GM19463 (cell line): ENCODE data around the gene RNF217.

Experiments used
- ATAC-seq: cut with Tn5 transposase; IDR thresholded peaks from one replicate; pipeline ENCODE4 v1.9.1; 2021; ENCODE audit warnings: mild to moderate bottlenecking, moderate library complexity; ENCODE audit not compliant: unreplicated experiment

The RNF217 gene

GRCh38 chr6:125095580-125096301 is 133.5 kb downstream of the RNF217 start:
- ATAC-seq = no peak

- ATAC-seq = no peak
These were observed 134.9 kb downstream of the RNF217 start for GRCh38 chr6:125097186-125097585.

GRCh38 chr6:125098253-125098652 is 136.0 kb downstream of the RNF217 start:
- no peak for ATAC-seq

GRCh38 chr6:125099211-125100073 is 137.2 kb downstream of the RNF217 start:
- peak; percentile 97 for ATAC-seq

- ATAC-seq = no peak
These were observed 137.9 kb downstream of the RNF217 start for GRCh38 chr6:125100074-125100652.

- ATAC-seq = no peak
These were observed 138.9 kb downstream of the RNF217 start for GRCh38 chr6:125101128-125101527.

GRCh38 chr6:125101631-125102030 is 139.4 kb downstream of the RNF217 start:
- no peak for ATAC-seq

GRCh38 chr6:125102411-125102810 is 140.2 kb downstream of the RNF217 start:
- ATAC-seq = no peak

- ATAC-seq = no peak
These were observed 140.7 kb downstream of the RNF217 start for GRCh38 chr6:125102891-125103290.

GRCh38 chr6:125104425-125104824 is 142.2 kb downstream of the RNF217 start:
- ATAC-seq = no peak

GRCh38 chr6:125107048-125107447 is 144.8 kb downstream of the RNF217 start:
- ATAC-seq = no peak

- ATAC-seq = no peak
These were observed 145.7 kb downstream of the RNF217 start for GRCh38 chr6:125107896-125108295.

- no peak for ATAC-seq
These were observed 147.8 kb downstream of the RNF217 start for GRCh38 chr6:125110056-125110455.

GRCh38 chr6:125111219-125111983 is 149.2 kb downstream of the RNF217 start:
- ATAC-seq = no peak

GRCh38 chr6:125112934-125113333 is 150.7 kb downstream of the RNF217 start:
- ATAC-seq = no peak

- no peak for ATAC-seq
These were observed 152.1 kb downstream of the RNF217 start for GRCh38 chr6:125114248-125114858.

- no peak for ATAC-seq
These were observed 153.9 kb downstream of the RNF217 start for GRCh38 chr6:125116170-125116569.

- no peak for ATAC-seq
These were observed 154.5 kb downstream of the RNF217 start for GRCh38 chr6:125116710-125117109.

- ATAC-seq = no peak
These were observed 155.6 kb downstream of the RNF217 start for GRCh38 chr6:125117818-125118217.

- ATAC-seq = no peak
These were observed 157.9 kb downstream of the RNF217 start for GRCh38 chr6:125120054-125120590.
